HG03378 (cell line): Measurements from ENCODE around the gene RNASEH2B.

Experiments
- ATAC-seq: cut with Tn5 transposase; IDR thresholded peaks from one replicate; pipeline ENCODE4 v1.9.1; 2021; ENCODE audit warnings: mild to moderate bottlenecking, moderate library complexity; ENCODE audit not compliant: unreplicated experiment

The RNASEH2B gene

GRCh38 chr13:50934735-50935435 is 25.3 kb downstream of the RNASEH2B start:
- no peak for ATAC-seq

- no peak for ATAC-seq
Observed at GRCh38 chr13:50936679-50937078, 27.1 kb downstream of the RNASEH2B start.

GRCh38 chr13:50940509-50940908 is 30.9 kb downstream of the RNASEH2B start:
- ATAC-seq = no peak

- no peak for ATAC-seq
Observed at GRCh38 chr13:50941146-50941545, 31.6 kb downstream of the RNASEH2B start.

- no peak for ATAC-seq
Observed at GRCh38 chr13:50942630-50943311, 33.2 kb downstream of the RNASEH2B start.

- no peak for ATAC-seq
Observed at GRCh38 chr13:50945669-50946068, 36.1 kb downstream of the RNASEH2B start.

- no peak for ATAC-seq
Observed at GRCh38 chr13:50948601-50949000, 39.0 kb downstream of the RNASEH2B start.

- ATAC-seq = no peak
Observed at GRCh38 chr13:50950849-50951248, 41.3 kb downstream of the RNASEH2B start.

GRCh38 chr13:50951366-50951765 is 41.8 kb downstream of the RNASEH2B start:
- ATAC-seq = no peak

GRCh38 chr13:50955241-50955640 is 45.6 kb downstream of the RNASEH2B start:
- ATAC-seq = no peak

- ATAC-seq = no peak
Observed at GRCh38 chr13:50955798-50956197, 46.2 kb downstream of the RNASEH2B start.

GRCh38 chr13:50957620-50958019 is 48.0 kb downstream of the RNASEH2B start:
- ATAC-seq = no peak

GRCh38 chr13:50969691-50970090 is 60.1 kb downstream of the RNASEH2B start:
- no peak for ATAC-seq

GRCh38 chr13:50970956-50971355 is 61.4 kb downstream of the RNASEH2B start:
- ATAC-seq = no peak

- ATAC-seq = no peak
Observed at GRCh38 chr13:50974268-50974667, 64.7 kb downstream of the RNASEH2B start.

GRCh38 chr13:50979187-50979586 is 69.6 kb downstream of the RNASEH2B start:
- ATAC-seq = no peak

GRCh38 chr13:50981686-50982085 is 72.1 kb downstream of the RNASEH2B start:
- ATAC-seq = no peak

- no peak for ATAC-seq
Observed at GRCh38 chr13:50989476-50989875, 79.9 kb downstream of the RNASEH2B start.

- ATAC-seq = no peak
Observed at GRCh38 chr13:50990065-50990817, 80.7 kb downstream of the RNASEH2B start.

GRCh38 chr13:50990818-50991506 is 81.4 kb downstream of the RNASEH2B start:
- ATAC-seq = no peak
